ENCODE data around the gene FPR1.
"Not testable (repeated sequence)": the region's sequence is repeated elsewhere in the genome, so short reads cannot be mapped to it uniquely, and the experiment has no call there.

Gene FPR1

DNA sequence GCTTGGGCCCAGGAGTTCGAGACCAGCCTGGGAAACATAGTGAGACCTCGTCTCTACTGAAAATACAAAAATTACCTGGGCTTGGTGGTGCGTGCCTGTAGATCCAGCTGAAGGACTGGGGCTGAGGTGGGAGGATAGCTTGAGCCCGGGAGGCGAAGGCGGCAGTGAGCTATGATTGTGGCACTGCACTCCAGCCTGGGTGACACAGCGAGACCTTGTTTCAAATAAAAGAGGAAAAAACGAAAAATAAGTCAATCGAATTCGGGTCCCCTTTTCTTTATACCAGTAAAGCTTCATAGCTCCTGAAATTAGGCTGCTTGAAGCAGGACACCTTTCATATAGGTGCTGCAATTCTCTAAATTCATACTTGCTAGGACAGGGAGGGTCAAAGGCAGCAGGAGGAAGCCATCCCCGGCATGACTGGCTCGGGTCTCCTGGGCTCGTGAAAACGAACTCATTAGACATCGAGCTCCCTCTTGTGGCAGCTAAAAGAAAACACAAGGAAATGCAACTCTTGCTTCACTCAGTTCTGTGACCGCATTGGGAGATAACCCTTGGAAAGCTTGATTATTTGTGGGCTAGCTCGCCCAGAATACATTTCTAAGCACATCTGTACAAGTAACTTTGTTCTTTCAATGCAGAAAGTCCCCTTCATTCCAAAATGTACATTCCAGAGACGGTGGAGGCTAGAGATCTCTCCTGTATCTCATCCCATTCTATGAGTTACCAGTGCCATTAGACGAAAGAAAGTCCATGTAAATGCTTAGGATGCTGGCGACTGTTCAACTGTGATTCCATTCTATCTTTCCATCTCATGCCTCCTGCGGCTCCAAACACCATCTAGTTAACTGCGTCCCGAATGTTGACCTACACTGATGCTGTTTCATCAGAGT lies 26.1 kb upstream of the FPR1 start:
- no peak overlapping the region for H3K9ac ChIP-seq (ENCODE audit: low read length)

DNA sequence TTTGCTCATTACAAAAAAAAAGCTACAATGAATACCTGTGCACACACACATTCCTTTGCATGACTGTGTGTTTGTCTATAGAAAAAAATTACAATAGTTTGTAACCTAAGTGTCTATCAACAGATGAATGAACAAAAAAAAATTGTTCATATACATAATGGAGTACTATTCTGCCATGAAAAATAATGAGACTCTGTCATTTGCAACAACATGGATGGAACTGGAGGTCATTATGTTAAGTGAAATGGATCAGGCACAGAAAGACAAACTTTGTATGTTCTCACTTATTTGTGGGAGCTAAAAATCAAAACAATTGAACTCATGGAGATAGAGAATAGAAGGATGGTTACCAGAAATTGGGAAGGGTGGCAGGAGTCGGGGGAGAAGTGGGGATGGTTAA lies 24.9 kb upstream of the FPR1 start:
- not testable (repeated sequence) for H3K36me3 ChIP-seq (ENCODE audit: control insufficient read depth, low read depth, low read length); H3K27me3 ChIP-seq (ENCODE audit: control insufficient read depth, insufficient read depth, low read length); H3K9me3 ChIP-seq (ENCODE audit: control insufficient read depth, low read depth, low read length); H3K4me1 ChIP-seq (ENCODE audit: control insufficient read depth, low read depth, low read length); H3K27ac ChIP-seq (ENCODE audit: low read length); H3K9ac ChIP-seq (ENCODE audit: low read length); H3K4me3 ChIP-seq (ENCODE audit: low read length)

More for the DNA sequence above, 26.1 kb upstream of the FPR1 start:
- no peak overlapping the region for H3K27ac ChIP-seq (ENCODE audit: low read length)
- H3K27me3 ChIP-seq (ENCODE audit: control insufficient read depth, insufficient read depth, low read length) = peaks cover 5% of the 10 kb centered on the region
- H3K4me1 ChIP-seq (ENCODE audit: control insufficient read depth, low read depth, low read length) = no peaks in the 10 kb centered on the region
- no peaks in the 10 kb centered on the region for H3K36me3 ChIP-seq (ENCODE audit: control insufficient read depth, low read depth, low read length)
- H3K4me3 ChIP-seq (ENCODE audit: low read length) = no peak overlapping the region
- H3K9me3 ChIP-seq (ENCODE audit: control insufficient read depth, low read depth, low read length) = no peaks in the 10 kb centered on the region

DNA sequence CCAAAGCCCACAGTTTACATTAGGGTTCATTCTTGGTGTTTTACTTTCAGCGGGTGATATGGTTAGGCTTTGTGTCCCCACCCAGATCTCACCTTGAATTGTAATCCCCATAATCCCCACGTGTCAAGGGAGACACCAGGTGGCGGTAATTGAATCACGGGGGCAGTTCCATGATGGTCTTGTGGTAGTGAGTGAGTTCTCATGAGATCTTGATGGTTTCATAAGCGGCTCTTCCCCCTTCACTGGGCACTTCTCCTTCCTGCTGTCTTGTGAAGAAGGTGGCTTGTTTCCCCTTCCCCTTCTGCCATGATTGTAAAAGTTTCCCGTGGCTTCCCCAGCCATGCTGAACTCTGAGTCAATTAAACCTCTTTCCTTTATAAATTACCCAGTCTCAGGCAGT lies 21.3 kb upstream of the FPR1 start:
- no peak overlapping the region for H3K27ac ChIP-seq (ENCODE audit: low read length)

DNA sequence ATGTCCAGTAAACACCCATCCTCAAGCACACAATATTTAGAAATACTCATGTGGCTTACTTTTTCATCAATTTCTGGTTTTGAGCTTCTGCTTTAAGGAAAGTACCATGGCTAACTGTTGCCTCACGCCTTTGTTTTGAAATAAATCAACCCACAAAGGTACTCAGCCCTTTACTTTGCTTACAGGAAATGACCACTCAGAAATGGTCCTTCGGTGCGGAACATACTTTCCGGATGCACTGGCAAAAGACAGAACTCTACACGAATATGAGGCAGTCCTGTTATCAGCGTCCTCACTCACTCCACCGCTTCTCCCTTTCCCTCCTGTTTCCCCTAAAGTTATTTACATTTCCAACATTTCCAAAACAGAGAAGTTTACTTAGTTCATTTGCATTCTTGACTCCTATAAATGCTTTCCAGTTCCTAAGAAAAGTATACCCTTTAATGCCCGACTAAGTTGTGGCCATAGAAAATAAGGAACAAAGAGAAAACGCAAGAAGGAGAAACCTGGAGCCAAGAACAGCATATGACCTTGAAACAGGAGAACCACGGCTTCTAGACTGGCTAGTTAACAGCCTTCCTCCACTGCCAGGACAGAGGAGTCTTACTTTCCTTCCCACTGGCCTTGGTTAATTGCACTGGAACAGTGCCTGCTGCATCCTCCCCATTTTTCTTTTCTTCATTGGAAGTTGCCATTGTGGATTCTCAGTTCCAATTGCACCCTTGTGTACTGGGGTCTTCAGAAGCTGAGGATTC lies 19.9 kb upstream of the FPR1 start:
- H3K9ac ChIP-seq (ENCODE audit: low read length) = no peak overlapping the region
- no peaks in the 10 kb centered on the region for H3K9me3 ChIP-seq (ENCODE audit: control insufficient read depth, low read depth, low read length)
- H3K27ac ChIP-seq (ENCODE audit: low read length) = no peak overlapping the region
- no peaks in the 10 kb centered on the region for H3K27me3 ChIP-seq (ENCODE audit: control insufficient read depth, insufficient read depth, low read length)
- no peaks in the 10 kb centered on the region for H3K4me1 ChIP-seq (ENCODE audit: control insufficient read depth, low read depth, low read length)
- H3K4me3 ChIP-seq (ENCODE audit: low read length) = no peak overlapping the region
- no peaks in the 10 kb centered on the region for H3K36me3 ChIP-seq (ENCODE audit: control insufficient read depth, low read depth, low read length)

More for the DNA sequence above, 21.3 kb upstream of the FPR1 start:
- Histone ChIP-seq H3K36me3 (ENCODE audit: control insufficient read depth, low read depth, low read length) (no peaks in the 10 kb centered on the region), H3K9ac (ENCODE audit: low read length) (no peak overlapping the region), H3K4me1 (ENCODE audit: control insufficient read depth, low read depth, low read length) (no peaks in the 10 kb centered on the region), H3K4me3 (ENCODE audit: low read length) (no peak overlapping the region), H3K9me3 (ENCODE audit: control insufficient read depth, low read depth, low read length) (no peaks in the 10 kb centered on the region), H3K27me3 (ENCODE audit: control insufficient read depth, insufficient read depth, low read length) (no peaks in the 10 kb centered on the region)

DNA sequence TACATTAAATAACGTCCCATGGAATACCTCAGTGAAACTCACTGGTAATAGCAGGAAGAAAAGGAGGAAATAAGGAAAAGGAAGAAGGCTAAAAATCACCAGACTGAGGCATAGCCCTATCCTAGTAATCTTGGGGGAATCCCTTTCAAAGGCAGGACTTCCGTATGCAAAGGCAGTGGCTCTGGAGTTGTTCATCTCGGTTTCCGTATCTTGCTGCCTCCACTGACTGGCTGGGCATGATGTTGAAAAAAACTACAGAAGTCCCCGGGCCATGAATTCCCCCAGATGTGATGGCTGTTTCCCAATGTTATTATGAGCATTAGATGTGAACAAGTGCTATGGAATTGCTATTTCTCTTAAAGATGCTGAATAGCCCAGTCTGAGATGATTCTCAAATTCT lies 14.8 kb upstream of the FPR1 start:
- H3K9ac ChIP-seq (ENCODE audit: low read length) = no peak overlapping the region
- H3K4me3 ChIP-seq (ENCODE audit: low read length) = no peak overlapping the region
- no peaks in the 10 kb centered on the region for H3K36me3 ChIP-seq (ENCODE audit: control insufficient read depth, low read depth, low read length)
- H3K27ac ChIP-seq (ENCODE audit: low read length) = no peak overlapping the region
- H3K9me3 ChIP-seq (ENCODE audit: control insufficient read depth, low read depth, low read length) = no peaks in the 10 kb centered on the region
- no peaks in the 10 kb centered on the region for H3K27me3 ChIP-seq (ENCODE audit: control insufficient read depth, insufficient read depth, low read length)
- no peaks in the 10 kb centered on the region for H3K4me1 ChIP-seq (ENCODE audit: control insufficient read depth, low read depth, low read length)

DNA sequence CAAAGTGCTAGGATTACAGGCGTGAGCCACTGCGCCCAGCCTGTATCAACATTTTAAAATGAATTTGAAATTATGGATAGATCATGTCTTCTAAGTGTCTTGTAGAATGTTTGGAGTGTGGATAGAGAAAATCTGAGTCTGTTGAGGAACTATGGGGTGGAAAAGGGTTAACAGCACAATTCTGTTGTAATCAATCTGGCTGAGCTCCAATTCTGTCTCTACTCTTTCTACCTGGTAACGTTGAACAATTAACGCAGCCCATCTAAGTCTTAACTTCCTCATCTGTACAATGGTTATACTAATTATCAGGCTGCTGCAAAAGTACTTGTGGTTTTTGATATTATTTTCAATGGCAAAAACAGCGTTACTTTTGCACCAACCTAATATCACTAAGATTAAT lies 13.4 kb upstream of the FPR1 start:
- H3K27me3 ChIP-seq (ENCODE audit: control insufficient read depth, insufficient read depth, low read length) = no peaks in the 10 kb centered on the region
- H3K4me3 ChIP-seq (ENCODE audit: low read length) = no peak overlapping the region
- no peaks in the 10 kb centered on the region for H3K36me3 ChIP-seq (ENCODE audit: control insufficient read depth, low read depth, low read length)
- no peak overlapping the region for H3K9ac ChIP-seq (ENCODE audit: low read length)
- no peaks in the 10 kb centered on the region for H3K9me3 ChIP-seq (ENCODE audit: control insufficient read depth, low read depth, low read length)
- no peak overlapping the region for H3K27ac ChIP-seq (ENCODE audit: low read length)
- peaks cover 8% of the 10 kb centered on the region for H3K4me1 ChIP-seq (ENCODE audit: control insufficient read depth, low read depth, low read length)

DNA sequence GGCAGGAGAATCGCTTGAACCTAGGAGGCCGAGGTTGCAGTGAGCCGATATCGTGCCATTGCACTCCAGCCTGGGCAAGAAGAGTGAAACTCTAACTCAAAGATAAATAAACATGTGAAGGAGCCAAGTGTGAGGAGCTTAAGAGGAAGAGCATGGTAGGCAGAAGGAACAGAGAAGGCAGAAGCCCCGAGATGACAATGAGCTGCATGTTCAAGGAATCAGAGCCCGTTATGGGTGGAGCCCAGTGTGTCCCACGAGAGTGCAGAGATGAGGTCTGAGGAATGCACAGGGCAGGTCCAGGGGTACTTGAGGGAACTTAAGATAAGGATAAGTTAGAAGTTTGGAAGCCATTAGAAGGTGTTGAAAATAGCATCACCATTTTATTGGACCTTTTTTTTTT lies 10.0 kb upstream of the FPR1 start:
- Histone ChIP-seq H3K9ac (ENCODE audit: low read length) (no peak overlapping the region), H3K4me3 (ENCODE audit: low read length) (no peak overlapping the region), H3K27ac (ENCODE audit: low read length) (no peak overlapping the region), H3K9me3 (ENCODE audit: control insufficient read depth, low read depth, low read length) (no peaks in the 10 kb centered on the region), H3K4me1 (ENCODE audit: control insufficient read depth, low read depth, low read length) (peaks cover 8% of the 10 kb centered on the region), H3K36me3 (ENCODE audit: control insufficient read depth, low read depth, low read length) (no peaks in the 10 kb centered on the region), H3K27me3 (ENCODE audit: control insufficient read depth, insufficient read depth, low read length) (no peaks in the 10 kb centered on the region)

DNA sequence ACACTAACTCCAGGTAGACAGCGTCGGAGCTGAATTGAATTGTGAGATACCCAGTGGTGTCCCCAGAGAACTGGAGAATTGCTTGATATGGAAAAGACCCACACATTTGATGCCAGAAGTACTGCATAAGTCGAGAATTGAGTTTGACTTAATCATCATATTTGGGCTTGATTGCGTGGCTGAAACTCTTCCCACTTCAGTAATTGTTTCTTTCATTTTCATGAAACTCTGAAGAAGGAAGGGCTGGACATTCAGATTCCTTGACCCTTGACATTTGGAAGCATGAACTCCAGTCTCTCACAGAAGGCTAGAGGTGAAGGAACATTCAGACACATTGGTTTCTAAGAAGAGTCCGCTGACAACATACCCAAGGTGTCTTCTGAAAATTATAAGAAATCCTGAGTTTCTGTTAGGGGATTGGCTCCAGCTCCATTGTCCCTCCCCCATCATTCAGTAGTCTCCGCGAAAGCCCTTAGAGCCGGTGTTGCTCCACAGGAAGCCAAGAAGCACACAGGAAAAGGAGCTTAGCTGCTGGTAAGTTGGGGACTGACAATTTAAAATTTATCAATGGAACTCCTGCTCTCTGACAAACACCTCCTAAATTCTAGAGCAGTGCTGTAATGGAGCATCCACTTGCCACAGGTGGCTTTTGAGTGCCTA lies 9.1 kb upstream of the FPR1 start, which contains the start of gene FPR2:
FPR2 (plus strand) TSS at position 484 of the 660 bp plus-strand sequence. CDS start 7,479 bp downstream, outside the sequence.
- Histone ChIP-seq H3K27ac (ENCODE audit: low read length) (no peak within 1 kb of the TSS), H3K4me1 (ENCODE audit: control insufficient read depth, low read depth, low read length) (peaks cover 8% of the 10 kb centered on the region), H3K9me3 (ENCODE audit: control insufficient read depth, low read depth, low read length) (peaks cover 1% of the 10 kb centered on the region), H3K9ac (ENCODE audit: low read length) (no peak within 1 kb of the TSS), H3K36me3 (ENCODE audit: control insufficient read depth, low read depth, low read length) (no peaks in the 10 kb centered on the region), H3K27me3 (ENCODE audit: control insufficient read depth, insufficient read depth, low read length) (no peaks in the 10 kb centered on the region), H3K4me3 (ENCODE audit: low read length) (no peak within 1 kb of the TSS)

DNA sequence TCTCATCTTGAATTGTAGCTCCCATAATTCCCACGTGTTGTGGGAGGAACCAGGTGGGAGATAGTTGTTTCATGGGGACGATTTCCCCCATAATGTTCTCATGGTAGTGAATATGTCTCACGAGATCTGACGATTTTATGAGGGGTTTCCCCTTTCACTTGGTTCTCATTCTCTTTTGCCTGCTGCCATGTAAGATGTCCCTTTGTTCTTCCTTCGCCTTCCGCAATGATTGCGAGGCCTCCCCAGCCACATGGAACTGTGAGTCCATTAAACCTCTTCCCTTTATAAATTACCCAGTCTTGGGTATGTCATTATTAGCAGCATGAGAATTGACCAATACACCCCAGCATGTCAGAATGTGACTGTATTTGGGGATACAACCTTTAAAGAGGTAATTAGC lies 3.9 kb upstream of the FPR1 start:
- H3K4me1 ChIP-seq (ENCODE audit: control insufficient read depth, low read depth, low read length) = peaks cover 2% of the 10 kb centered on the region
- H3K27me3 ChIP-seq (ENCODE audit: control insufficient read depth, insufficient read depth, low read length) = no peaks in the 10 kb centered on the region
- H3K36me3 ChIP-seq (ENCODE audit: control insufficient read depth, low read depth, low read length) = no peaks in the 10 kb centered on the region
- H3K4me3 ChIP-seq (ENCODE audit: low read length) = no peak overlapping the region
- H3K9ac ChIP-seq (ENCODE audit: low read length) = no peak overlapping the region
- no peak overlapping the region for H3K27ac ChIP-seq (ENCODE audit: low read length)
- H3K9me3 ChIP-seq (ENCODE audit: control insufficient read depth, low read depth, low read length) = peaks cover 3% of the 10 kb centered on the region

DNA sequence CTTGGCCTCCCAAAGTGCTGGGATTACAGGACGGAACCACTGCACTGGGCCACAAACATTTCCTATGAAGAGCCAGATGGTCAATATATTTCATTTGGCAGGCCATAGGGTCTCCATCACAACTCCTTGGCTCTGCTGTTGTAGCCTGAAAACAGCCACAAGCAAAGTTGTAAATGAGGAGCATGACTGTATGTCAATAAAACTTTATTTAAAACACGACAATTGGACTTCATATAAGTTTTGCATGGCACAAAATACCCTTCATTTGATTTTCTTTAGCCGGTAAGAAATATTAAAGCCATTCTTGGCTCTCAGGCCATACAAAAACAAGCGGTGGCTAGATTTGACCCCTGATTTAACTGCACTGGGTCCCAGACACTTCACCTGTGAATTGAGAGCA lies 3.1 kb upstream of the FPR1 start:
- no peak overlapping the region for H3K9ac ChIP-seq (ENCODE audit: low read length)
- H3K4me1 ChIP-seq (ENCODE audit: control insufficient read depth, low read depth, low read length) = no peaks in the 10 kb centered on the region
- no peak overlapping the region for H3K4me3 ChIP-seq (ENCODE audit: low read length)
- H3K36me3 ChIP-seq (ENCODE audit: control insufficient read depth, low read depth, low read length) = no peaks in the 10 kb centered on the region
- H3K27ac ChIP-seq (ENCODE audit: low read length) = no peak overlapping the region
- H3K27me3 ChIP-seq (ENCODE audit: control insufficient read depth, insufficient read depth, low read length) = no peaks in the 10 kb centered on the region
- H3K9me3 ChIP-seq (ENCODE audit: control insufficient read depth, low read depth, low read length) = peaks cover 3% of the 10 kb centered on the region

DNA sequence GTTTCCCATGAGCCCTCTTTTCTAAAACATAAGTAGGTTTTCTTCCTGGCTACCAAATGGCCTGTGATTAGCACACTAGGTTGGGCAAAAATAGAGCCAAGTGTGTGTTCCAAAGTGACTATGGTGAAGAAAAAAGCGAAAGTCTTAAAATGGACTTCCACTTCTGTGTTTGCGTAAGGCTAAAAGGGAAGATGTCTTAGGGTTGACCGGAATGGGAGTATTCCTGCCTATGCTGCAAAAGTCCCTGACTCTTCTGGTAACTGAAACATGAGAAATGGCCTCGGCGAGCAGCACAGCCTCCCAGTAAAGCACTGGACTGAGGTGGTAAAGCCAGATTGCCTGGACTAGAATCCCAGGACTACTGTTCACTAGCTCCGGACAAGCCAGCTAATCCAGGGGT lies 2.4 kb upstream of the FPR1 start:
- Histone ChIP-seq H3K9me3 (ENCODE audit: control insufficient read depth, low read depth, low read length) (peaks cover 3% of the 10 kb centered on the region), H3K27ac (ENCODE audit: low read length) (no peak overlapping the region), H3K36me3 (ENCODE audit: control insufficient read depth, low read depth, low read length) (no peaks in the 10 kb centered on the region), H3K4me1 (ENCODE audit: control insufficient read depth, low read depth, low read length) (no peaks in the 10 kb centered on the region), H3K9ac (ENCODE audit: low read length) (no peak overlapping the region), H3K27me3 (ENCODE audit: control insufficient read depth, insufficient read depth, low read length) (no peaks in the 10 kb centered on the region), H3K4me3 (ENCODE audit: low read length) (no peak overlapping the region)

Data from iPS-18a (cell line).